Left colon (tissue), 2 donors: ENCODE results near the gene BCL2. TPM values are rescaled to one million over a fixed set of nuclear protein-coding genes. Genes with fewer than 3 reads are reported as not detected.
"Not testable (repeated sequence)": the region's sequence is repeated elsewhere in the genome, so short reads cannot be mapped to it uniquely, and the experiment has no call there.

ENCODE experiments used
- ATAC-seq: fragments of 200-7000 bp; cut with Tn5 transposase; one replicate; pipeline ENCODE4 v1.9.1; 2020; ENCODE audit warnings: mild to moderate bottlenecking, moderate library complexity
- DNase-seq, 2 donors: peaks; one replicate each; pipeline ENCODE4 v3.0.0-alpha.2; 2020
- intact Hi-C, 2 donors: fragments of 100-400 bp; cut with DNase I in 1 of 2; cut with micrococcal nuclease in 1 of 2; formaldehyde crosslinking; loops; one replicate each; pipeline versions ENCODE4 v1.11.2 to v1.14.0; 2022; cut with DNase I, micrococcal nuclease
- total RNA-seq, 2 donors: library from RNA; stranded (reverse); fragmentation: NEBNext Ultra II Directional; extraction: Animal tissue kit (Norgen Biotek cat#: 25700); gene quantifications; one replicate each; pipeline ENCODE4 v1.2.1, GENCODE V29; 2021
- donor health status: DM: no; HTN: no; CAD: no.
- donor health status: DM: yes; HTN: yes; CAD: no.

BCL2 gene
- total RNA-seq, 2 donors from 2014 or later, result 16.6 to 19.3 TPM

- ATAC-seq, result peak; percentile 89
- intact Hi-C loops, result no loop called here
- DNase-seq, result no peak
Observed at GRCh38 chr18:63225434-63225833, 94.1 kb downstream of the BCL2 start.

DNA sequence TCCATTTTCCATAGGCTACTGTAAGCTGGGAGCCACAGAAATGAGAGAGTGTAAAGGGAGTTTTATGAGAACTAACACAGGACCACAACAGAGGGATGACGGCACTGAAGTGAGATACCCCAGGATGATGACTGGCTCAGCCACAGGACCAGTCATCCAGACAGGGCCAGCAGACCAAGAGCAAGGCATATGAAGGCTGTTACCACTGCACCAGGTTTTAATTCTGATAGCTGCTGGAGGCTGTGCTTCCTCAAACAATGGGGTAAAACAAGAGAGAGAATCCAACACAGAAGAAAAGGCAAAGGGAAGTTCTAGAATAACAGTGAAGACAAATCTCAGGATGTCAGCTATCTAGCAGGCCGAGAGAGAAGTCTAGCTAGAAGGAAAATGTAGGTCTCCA lies 94.9 kb downstream of the BCL2 start:
- no peak for DNase-seq
- intact Hi-C loops, result no loop called here
- no peak for ATAC-seq

GRCh38 chr18:63223837-63224236 lies 95.7 kb downstream of the BCL2 start:
- DNase-seq (no peak), ATAC-seq (no peak)
- intact Hi-C loops, result no loop called here

- intact Hi-C loops, result no loop called here
- no peak for ATAC-seq
- DNase-seq, result no peak
Observed at GRCh38 chr18:63220903-63221302, 98.7 kb downstream of the BCL2 start.

- intact Hi-C loops, result no loop called here
- ATAC-seq, result no peak
- no peak for DNase-seq
Observed at GRCh38 chr18:63218472-63218871, 101.1 kb downstream of the BCL2 start.

- intact Hi-C loops, result no loop called here
- DNase-seq (no peak), ATAC-seq (peak; percentile 46)
Observed at GRCh38 chr18:63216516-63217311, 102.9 kb downstream of the BCL2 start.

- ATAC-seq (no peak), DNase-seq (no peak)
- intact Hi-C loops, result no loop called here
Observed at GRCh38 chr18:63213936-63214671, 105.5 kb downstream of the BCL2 start.

- ATAC-seq (peak; percentile 26), DNase-seq (no peak)
- intact Hi-C loops, result no loop called here
Observed at GRCh38 chr18:63213331-63213900, 106.2 kb downstream of the BCL2 start.

DNA sequence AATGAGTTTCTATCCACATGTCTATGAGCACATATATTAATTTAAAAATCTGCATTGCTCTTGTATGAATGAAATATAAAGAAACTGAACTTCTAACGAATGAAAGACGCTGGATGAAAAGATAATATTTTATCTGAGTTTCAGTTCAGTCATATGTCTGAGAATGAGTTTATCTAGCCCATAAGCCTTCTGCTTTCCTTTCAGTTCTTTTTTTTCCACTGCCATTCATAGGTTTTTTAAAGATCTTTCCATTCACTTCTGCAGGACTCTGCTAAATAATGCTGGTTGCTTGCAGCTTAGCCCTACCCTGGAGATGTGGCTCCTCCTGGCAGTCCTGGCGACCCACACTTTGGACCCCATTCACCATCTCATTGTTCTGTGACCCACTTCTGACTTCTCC lies 109.0 kb downstream of the BCL2 start:
- intact Hi-C loops, result no loop called here
- ATAC-seq (no peak), DNase-seq (no peak)

- intact Hi-C loops, result no loop called here
- ATAC-seq (no peak), DNase-seq (no peak)
Observed at GRCh38 chr18:63208676-63209075, 110.9 kb downstream of the BCL2 start.

DNA sequence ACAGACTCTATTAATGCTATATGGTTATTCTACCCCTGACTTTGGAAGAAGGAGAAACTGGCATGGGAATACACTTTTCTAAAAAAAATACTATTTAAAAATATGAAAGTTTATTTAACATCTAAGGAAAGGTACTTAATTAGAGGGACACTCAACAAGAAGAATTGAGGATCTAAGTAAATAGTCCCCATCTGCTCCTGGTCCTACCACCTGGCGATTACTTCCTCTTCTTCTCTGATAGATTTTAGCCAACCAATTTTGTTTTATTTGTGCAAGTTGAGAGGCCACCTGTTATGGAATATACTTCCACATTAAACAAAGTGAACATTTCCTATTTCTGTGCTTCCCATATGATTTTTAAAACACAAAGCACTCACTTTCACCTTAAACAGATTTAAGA lies 111.7 kb downstream of the BCL2 start:
- DNase-seq, result no peak
- intact Hi-C loops, result no loop called here
- no peak for ATAC-seq

DNA sequence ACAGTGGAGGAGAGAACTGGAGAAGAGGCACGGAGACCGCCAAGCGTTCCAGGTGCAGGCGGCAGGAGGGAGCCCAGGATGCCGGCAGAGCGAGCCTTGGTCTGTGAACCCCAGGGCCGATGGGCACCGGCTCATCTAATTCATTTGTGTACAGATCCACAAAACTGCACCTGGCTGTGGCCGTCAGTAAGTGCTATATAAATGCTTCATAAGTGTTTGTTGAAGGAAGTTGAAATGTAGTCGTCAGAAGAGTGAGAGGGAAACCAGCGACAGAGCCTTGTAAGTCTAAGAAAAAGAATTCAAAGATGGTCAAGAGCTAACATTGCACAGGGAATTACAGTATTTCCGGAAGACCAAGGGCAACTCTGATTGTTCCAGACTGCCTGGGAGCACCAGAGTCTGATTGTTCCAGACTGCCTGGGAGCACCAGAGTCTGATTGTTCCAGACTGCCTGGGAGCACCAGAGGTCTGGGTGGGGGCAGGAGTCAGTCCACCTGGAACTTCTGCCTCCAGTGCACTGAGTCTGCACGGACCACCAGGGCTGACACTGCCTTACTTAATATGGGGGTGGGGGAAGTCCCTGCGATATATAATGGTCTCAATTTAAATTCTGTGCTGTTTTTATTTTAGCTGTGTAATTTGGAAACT lies 112.3 kb downstream of the BCL2 start:
- DNase-seq, result peak in 1 of 2 donors; percentile 62
- intact Hi-C loops, result no loop called here
- peak; percentile 79 for ATAC-seq

GRCh38 chr18:63206433-63207142 lies 113.0 kb downstream of the BCL2 start:
- ATAC-seq (peak; percentile 10), DNase-seq (no peak)
- intact Hi-C loops, result no loop called here

GRCh38 chr18:63205791-63206252 lies 113.7 kb downstream of the BCL2 start:
- ATAC-seq (no peak), DNase-seq (no peak)
- intact Hi-C loops, result no loop called here

GRCh38 chr18:63203497-63203896 lies 116.1 kb downstream of the BCL2 start:
- intact Hi-C loops, result no loop called here
- DNase-seq (no peak), ATAC-seq (no peak)

GRCh38 chr18:63202828-63203227 lies 116.7 kb downstream of the BCL2 start:
- no peak for ATAC-seq
- intact Hi-C loops, result no loop called here
- no peak for DNase-seq

GRCh38 chr18:63201456-63201855 lies 118.1 kb downstream of the BCL2 start:
- DNase-seq, intact Hi-C loops, ATAC-seq: not testable (repeated sequence)

DNA sequence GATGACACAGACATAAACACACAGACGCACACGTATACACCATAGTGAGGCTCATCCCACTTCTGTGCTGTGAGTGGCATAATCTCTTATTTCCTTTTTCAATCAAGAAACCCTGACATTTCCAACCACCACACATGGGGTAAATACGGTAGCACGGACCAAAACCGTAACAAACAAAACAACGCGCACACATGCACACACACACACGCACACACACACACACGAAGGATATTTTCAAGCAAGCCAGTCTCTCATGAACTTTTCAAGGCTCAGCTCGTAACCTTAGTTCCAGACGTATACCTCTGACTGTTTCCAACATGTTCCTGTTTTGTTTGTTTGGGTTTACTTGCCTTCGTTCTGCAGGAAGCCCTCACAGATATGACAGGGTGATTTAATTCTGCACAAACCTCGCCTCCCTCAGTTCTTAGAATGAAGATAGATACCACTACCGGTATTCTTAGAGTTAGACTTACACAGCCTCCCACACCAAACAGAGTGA lies 119.8 kb downstream of the BCL2 start:
- no peak for DNase-seq

More for the DNA sequence above, 119.8 kb downstream of the BCL2 start:
- intact Hi-C loops, result no loop called here
- ATAC-seq, result no peak
